HepG2 (cell line): ENCODE data around the gene PRKCE. TPM values are rescaled to one million over a fixed set of nuclear protein-coding genes. Genes with fewer than 3 reads are reported as not detected.

Experiments
- ATAD3A ChIP-seq: sonication (generic); formaldehyde crosslinking; IDR thresholded peaks from 2 replicates; pipeline ENCODE4 v1.4.0; 2020; ENCODE audit warnings: missing genetic modification reagents
- ATF1 ChIP-seq: IDR thresholded peaks from 2 replicates; pipeline ENCODE4 v1.6.1; 2016; ENCODE audit warnings: mild to moderate bottlenecking, control low read depth
- CEBPB ChIP-seq: IDR thresholded peaks from 2 replicates; pipeline ENCODE4 v1.6.1; 2011; ENCODE audit warnings: low read depth, low read length, improper control_type of control experiment, borderline replicate concordance
- CTCF ChIP-seq: sonication (generic); formaldehyde crosslinking; IDR thresholded peaks from 2 replicates; pipeline ENCODE4 v1.5.0; 2020; ENCODE audit warnings: mild to moderate bottlenecking, missing genetic modification reagents, moderate library complexity
- DR1 ChIP-seq: sonication (generic); formaldehyde crosslinking; IDR thresholded peaks from 2 replicates; pipeline ENCODE4 v1.8.0; 2021; ENCODE audit warnings: mild to moderate bottlenecking, missing genetic modification reagents, inconsistent platforms
- FUBP1 ChIP-seq: sonication (generic); formaldehyde crosslinking; IDR thresholded peaks from 2 replicates; pipeline ENCODE4 v1.5.1; 2020; ENCODE audit warnings: missing genetic modification reagents, mild to moderate bottlenecking, borderline replicate concordance
- MAX ChIP-seq: IDR thresholded peaks from 2 replicates; pipeline ENCODE4 v1.6.1; 2012; ENCODE audit warnings: inconsistent platforms
- NCOA2 ChIP-seq: sonication (generic); formaldehyde crosslinking; IDR thresholded peaks from 2 replicates; pipeline ENCODE4 v1.8.0; 2022; ENCODE audit warnings: inconsistent platforms
- PHB2 ChIP-seq: fragments of 450-650 bp; IDR thresholded peaks from 2 replicates; pipeline ENCODE4 v1.6.1; 2018; ENCODE audit not compliant: partially characterized antibody
- PLSCR1 ChIP-seq: sonication (generic); formaldehyde crosslinking; IDR thresholded peaks from 2 replicates; pipeline ENCODE4 v1.5.0; 2020; ENCODE audit warnings: missing genetic modification reagents, mild to moderate bottlenecking, borderline replicate concordance
- RBAK ChIP-seq: sonication (generic); formaldehyde crosslinking; IDR thresholded peaks from 2 replicates; pipeline ENCODE4 v1.5.1; 2020; ENCODE audit warnings: mild to moderate bottlenecking, missing genetic modification reagents
- YEATS4 ChIP-seq: sonication (generic); formaldehyde crosslinking; IDR thresholded peaks from 2 replicates; pipeline ENCODE4 v1.4.0; 2020; ENCODE audit warnings: missing genetic modification reagents, borderline replicate concordance
- ZBTB33 ChIP-seq: sonication (generic); formaldehyde crosslinking; IDR thresholded peaks from 2 replicates; pipeline ENCODE4 v1.4.0; 2020; ENCODE audit warnings: missing genetic modification reagents
- ZNF12 ChIP-seq: sonication (generic); formaldehyde crosslinking; IDR thresholded peaks from 2 replicates; pipeline ENCODE4 v1.5.0; 2020; ENCODE audit warnings: missing genetic modification reagents
- ZNF180 ChIP-seq: sonication (generic); formaldehyde crosslinking; IDR thresholded peaks from 2 replicates; pipeline ENCODE4 v1.4.0; 2020; ENCODE audit warnings: low read depth, missing genetic modification reagents, borderline replicate concordance
- ZNF563 ChIP-seq: sonication (generic); formaldehyde crosslinking; IDR thresholded peaks from 2 replicates; pipeline ENCODE4 v1.8.0; 2022; ENCODE audit warnings: mild to moderate bottlenecking, moderate library complexity, missing genetic modification reagents
- ZNF878 ChIP-seq: sonication (generic); formaldehyde crosslinking; IDR thresholded peaks from 2 replicates; pipeline ENCODE4 v1.8.1; 2023; ENCODE audit warnings: mild to moderate bottlenecking, missing genetic modification reagents, moderate library complexity
- polyA plus RNA-seq, 8 experiments: library from polyadenylated mRNA; depleted of rRNA in 3 of 8; stranded (reverse) in 7 of 8; unstranded in 1 of 8; fragments of >200 nt; fragmentation: Illumina TruSeq in 4 of 8; extraction: Trizol in 4 of 8; gene quantifications; 2 replicates each; pipeline versions ENCODE4 v1.2.1 to v1.2.3, GENCODE V29; 2011 to 2016; ENCODE audit warnings: low read depth in 4 of 8, missing spikeins in 1 of 8, mixed read lengths in 1 of 8; ENCODE audit not compliant: insufficient read depth in 1 of 8
- total RNA-seq, 5 experiments: library from RNA; depleted of rRNA; stranded (reverse); fragments of >200 nt; fragmentation: Illumina TruSeq; extraction: Trizol; gene quantifications; 2 replicates each; pipeline ENCODE4 v1.2.3, GENCODE V29; 2016; ENCODE audit warnings: low read depth in 1 of 5
- TF ChIP-seq, protein P1 (sequence below): sonication (generic); formaldehyde crosslinking; conservative IDR thresholded peaks from 2 replicates; pipeline ENCODE4 v1.8.0; 2022; ENCODE audit warnings: missing genetic modification reagents
- TF ChIP-seq, protein P2 (sequence below): IDR thresholded peaks from 2 replicates; pipeline ENCODE4 v1.6.1; 2018; ENCODE audit warnings: missing genetic modification reagents, mild to moderate bottlenecking, missing compliant biosample characterization

The PRKCE gene
- total and polyA plus RNA-seq, 2 of the 13 experiments (the other 11 are each of a cell fraction or from before 2014, with no cell fraction given) = 1.0 to 3.9 TPM

DNA sequence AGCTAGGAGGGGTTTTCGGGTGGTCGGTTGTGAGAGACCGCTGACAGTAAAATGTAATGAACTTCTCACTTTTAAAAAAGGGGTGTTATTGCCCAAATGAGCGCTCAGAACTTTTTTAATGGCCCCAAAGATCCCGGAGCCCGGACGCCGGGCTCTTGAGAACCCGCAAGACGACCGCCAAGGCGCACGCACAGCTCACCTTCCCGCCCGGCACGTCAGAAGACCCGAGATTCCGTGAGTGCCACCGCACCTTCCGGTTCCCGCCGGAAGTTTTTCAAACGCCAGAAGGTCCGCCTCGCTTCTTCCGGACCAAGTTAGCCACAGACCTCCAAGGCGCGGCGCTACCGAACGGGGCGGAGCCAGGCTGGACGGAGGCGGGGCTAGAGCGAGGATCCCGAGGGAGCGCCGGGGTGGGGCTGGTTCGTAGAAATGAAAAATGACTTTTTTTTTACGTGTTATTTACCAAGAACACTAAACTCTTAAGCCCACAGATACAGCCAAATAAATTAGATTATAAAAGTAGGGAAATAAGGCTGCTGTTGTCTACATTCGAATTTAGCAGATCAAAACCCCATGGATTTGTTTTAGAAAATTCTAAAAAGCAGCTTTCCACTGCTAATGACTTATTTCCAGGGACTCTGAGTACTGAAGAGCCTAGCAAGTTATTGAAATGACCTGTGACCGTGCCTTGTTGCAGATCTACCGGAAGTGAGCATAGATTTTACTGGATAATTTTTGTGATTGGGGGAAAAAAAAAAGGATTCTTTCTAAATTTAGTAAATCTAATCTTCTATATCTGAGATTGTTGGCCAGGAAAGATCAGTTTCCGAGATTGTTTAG is 40.2 kb upstream of the PRKCE start, which contains the start of gene SRBD1 (continued):
- TF ChIP-seq ZNF12 (CRISPR knock-in tag) = no peak
- TF ChIP-seq MAX = peak; percentile 80
- TF ChIP-seq YEATS4 (CRISPR knock-in tag) = peak; percentile 70; the same call in 1 of the 2 replicates
- TF ChIP-seq, protein P1, sequence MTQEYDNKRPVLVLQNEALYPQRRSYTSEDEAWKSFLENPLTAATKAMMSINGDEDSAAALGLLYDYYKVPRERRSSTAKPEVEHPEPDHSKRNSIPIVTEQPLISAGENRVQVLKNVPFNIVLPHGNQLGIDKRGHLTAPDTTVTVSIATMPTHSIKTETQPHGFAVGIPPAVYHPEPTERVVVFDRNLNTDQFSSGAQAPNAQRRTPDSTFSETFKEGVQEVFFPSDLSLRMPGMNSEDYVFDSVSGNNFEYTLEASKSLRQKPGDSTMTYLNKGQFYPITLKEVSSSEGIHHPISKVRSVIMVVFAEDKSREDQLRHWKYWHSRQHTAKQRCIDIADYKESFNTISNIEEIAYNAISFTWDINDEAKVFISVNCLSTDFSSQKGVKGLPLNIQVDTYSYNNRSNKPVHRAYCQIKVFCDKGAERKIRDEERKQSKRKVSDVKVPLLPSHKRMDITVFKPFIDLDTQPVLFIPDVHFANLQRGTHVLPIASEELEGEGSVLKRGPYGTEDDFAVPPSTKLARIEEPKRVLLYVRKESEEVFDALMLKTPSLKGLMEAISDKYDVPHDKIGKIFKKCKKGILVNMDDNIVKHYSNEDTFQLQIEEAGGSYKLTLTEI (CRISPR knock-in tag) = no peak
- no peak for TF ChIP-seq DR1
- peak; percentile 59; the same call in 1 of the 2 replicates for TF ChIP-seq ZNF878 (CRISPR knock-in tag)
- TF ChIP-seq PLSCR1 (CRISPR knock-in tag) = no peak
- peak; percentile 43; the same call in 1 of the 2 replicates for TF ChIP-seq ATF1 (CRISPR knock-in tag)
- no peak for TF ChIP-seq PHB2
- no peak for TF ChIP-seq CEBPB
- peak; percentile 44; the same call in 1 of the 2 replicates for TF ChIP-seq CTCF (CRISPR knock-in tag)
- no peak for TF ChIP-seq NCOA2 (CRISPR knock-in tag)
- no peak for TF ChIP-seq FUBP1 (CRISPR knock-in tag)
- TF ChIP-seq RBAK = no peak
- TF ChIP-seq ATAD3A = no peak
- TF ChIP-seq, protein P2, sequence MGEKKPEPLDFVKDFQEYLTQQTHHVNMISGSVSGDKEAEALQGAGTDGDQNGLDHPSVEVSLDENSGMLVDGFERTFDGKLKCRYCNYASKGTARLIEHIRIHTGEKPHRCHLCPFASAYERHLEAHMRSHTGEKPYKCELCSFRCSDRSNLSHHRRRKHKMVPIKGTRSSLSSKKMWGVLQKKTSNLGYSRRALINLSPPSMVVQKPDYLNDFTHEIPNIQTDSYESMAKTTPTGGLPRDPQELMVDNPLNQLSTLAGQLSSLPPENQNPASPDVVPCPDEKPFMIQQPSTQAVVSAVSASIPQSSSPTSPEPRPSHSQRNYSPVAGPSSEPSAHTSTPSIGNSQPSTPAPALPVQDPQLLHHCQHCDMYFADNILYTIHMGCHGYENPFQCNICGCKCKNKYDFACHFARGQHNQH = peak; percentile 67
- TF ChIP-seq ZNF563 = peak; percentile 60; the same call in 1 of the 2 replicates
- 0 out of 2 replicates have a peak, but pooled peaks have one; percentile 61 for TF ChIP-seq ZNF180 (CRISPR knock-in tag)
- no peak for TF ChIP-seq ZBTB33 (CRISPR knock-in tag)
